Trophoblast cell (in vitro differentiated cells and primary cell): ENCODE results near the gene UQCC5.

Experiments used
- DNase-seq, 2 donors: peaks; one replicate each; pipeline ENCODE4 v3.0.0-alpha.2; 2016
- H2AFZ ChIP-seq: 2 replicates; pipeline ENCODE4 v1.6.1; 2013; ENCODE audit warnings: low read length, moderate library complexity, mild to moderate bottlenecking; ENCODE audit not compliant: insufficient read depth, poor library complexity
- H2AK5ac ChIP-seq: 2 replicates; pipeline ENCODE4 v1.6.1; 2013; ENCODE audit warnings: mild to moderate bottlenecking, low read length
- H2BK120ac ChIP-seq: 2 replicates; pipeline ENCODE4 v1.6.1; 2013; ENCODE audit warnings: low read length, mild to moderate bottlenecking, moderate library complexity; ENCODE audit not compliant: insufficient read depth, poor library complexity
- H2BK12ac ChIP-seq: 2 replicates; pipeline ENCODE4 v1.6.1; 2013; ENCODE audit warnings: mild to moderate bottlenecking, low read length, moderate library complexity
- H2BK5ac ChIP-seq: 2 replicates; pipeline ENCODE4 v1.6.1; 2013; ENCODE audit warnings: low read length, low read depth, moderate library complexity, mild to moderate bottlenecking; ENCODE audit not compliant: poor library complexity
- H3K14ac ChIP-seq: 2 replicates; pipeline ENCODE4 v1.6.1; 2013; ENCODE audit warnings: mild to moderate bottlenecking, low read length
- H3K18ac ChIP-seq: 2 replicates; pipeline ENCODE4 v1.6.1; 2013; ENCODE audit warnings: mild to moderate bottlenecking, low read length
- H3K23ac ChIP-seq: 2 replicates; pipeline ENCODE4 v1.6.1; 2013; ENCODE audit warnings: low read length
- H3K27ac ChIP-seq: 2 replicates; pipeline ENCODE4 v1.5.1; 2013; ENCODE audit warnings: low read depth, mild to moderate bottlenecking, inconsistent platforms, low read length, moderate library complexity
- H3K27me3 ChIP-seq: 2 replicates; pipeline ENCODE4 v1.6.1; 2013; ENCODE audit warnings: inconsistent platforms, mild to moderate bottlenecking, low read length, moderate library complexity; ENCODE audit not compliant: insufficient read depth
- H3K36me3 ChIP-seq, 2 experiments: 1 replicate in 1 of 2; 2 replicates in 1 of 2; pipeline ENCODE4 v1.6.1; 2013; ENCODE audit warnings: low read length in 2 of 2, mild to moderate bottlenecking in 2 of 2, moderate library complexity in 1 of 2; ENCODE audit not compliant: insufficient read depth in 2 of 2, control insufficient read depth in 1 of 2
- H3K4ac ChIP-seq: 2 replicates; pipeline ENCODE4 v1.6.1; 2013; ENCODE audit warnings: low read depth, mild to moderate bottlenecking, low read length, moderate library complexity
- H3K4me1 ChIP-seq, 2 experiments: 1 replicate in 1 of 2; 2 replicates in 1 of 2; pipeline ENCODE4 v1.6.1; 2013; ENCODE audit warnings: low read length in 2 of 2, mild to moderate bottlenecking in 2 of 2, moderate library complexity in 1 of 2; ENCODE audit not compliant: insufficient read depth in 2 of 2, control insufficient read depth in 1 of 2
- H3K4me2 ChIP-seq: 2 replicates; pipeline ENCODE4 v1.6.1; 2013; ENCODE audit warnings: inconsistent platforms, mild to moderate bottlenecking, low read length, moderate library complexity
- H3K4me3 ChIP-seq: 2 replicates; pipeline ENCODE4 v1.5.1; 2013; ENCODE audit warnings: mild to moderate bottlenecking, low read depth, low read length, inconsistent platforms
- H3K79me1 ChIP-seq: one replicate; pipeline ENCODE4 v1.6.1; 2013; ENCODE audit warnings: low read length
- H3K79me2 ChIP-seq: 2 replicates; pipeline ENCODE4 v1.6.1; 2013; ENCODE audit warnings: low read length, mild to moderate bottlenecking; ENCODE audit not compliant: control insufficient read depth, insufficient read depth, poor library complexity
- H3K9ac ChIP-seq: 2 replicates; pipeline ENCODE4 v1.6.1; 2013; ENCODE audit warnings: mild to moderate bottlenecking, low read length
- H3K9me3 ChIP-seq: 2 replicates; pipeline ENCODE4 v1.6.1; 2013; ENCODE audit warnings: low read depth, mild to moderate bottlenecking, control low read depth, inconsistent platforms, low read length; ENCODE audit not compliant: insufficient read depth
- H4K12ac ChIP-seq: 2 replicates; pipeline ENCODE4 v1.6.1; 2013; ENCODE audit warnings: low read depth, mild to moderate bottlenecking, low read length, moderate library complexity
- H4K8ac ChIP-seq: 2 replicates; pipeline ENCODE4 v1.6.1; 2013; ENCODE audit warnings: low read depth, mild to moderate bottlenecking, low read length, moderate library complexity
- H4K91ac ChIP-seq: one replicate; pipeline ENCODE4 v1.6.1; 2013; ENCODE audit warnings: low read depth, mild to moderate bottlenecking, low read length, moderate library complexity
- WGBS: extraction: QIAGEN DNeasy Blood & Tissue Kit; methylation state at CpG from one replicate; pipeline ENCODE4 v1.1.7; 2013; ENCODE audit warnings: missing lambda C conversion rate; ENCODE audit not compliant: insufficient read length, insufficient coverage; ENCODE audit errors: extremely low coverage; 5-methylcytosine and 5-hydroxymethylcytosine counted together

The UQCC5 gene

DNA sequence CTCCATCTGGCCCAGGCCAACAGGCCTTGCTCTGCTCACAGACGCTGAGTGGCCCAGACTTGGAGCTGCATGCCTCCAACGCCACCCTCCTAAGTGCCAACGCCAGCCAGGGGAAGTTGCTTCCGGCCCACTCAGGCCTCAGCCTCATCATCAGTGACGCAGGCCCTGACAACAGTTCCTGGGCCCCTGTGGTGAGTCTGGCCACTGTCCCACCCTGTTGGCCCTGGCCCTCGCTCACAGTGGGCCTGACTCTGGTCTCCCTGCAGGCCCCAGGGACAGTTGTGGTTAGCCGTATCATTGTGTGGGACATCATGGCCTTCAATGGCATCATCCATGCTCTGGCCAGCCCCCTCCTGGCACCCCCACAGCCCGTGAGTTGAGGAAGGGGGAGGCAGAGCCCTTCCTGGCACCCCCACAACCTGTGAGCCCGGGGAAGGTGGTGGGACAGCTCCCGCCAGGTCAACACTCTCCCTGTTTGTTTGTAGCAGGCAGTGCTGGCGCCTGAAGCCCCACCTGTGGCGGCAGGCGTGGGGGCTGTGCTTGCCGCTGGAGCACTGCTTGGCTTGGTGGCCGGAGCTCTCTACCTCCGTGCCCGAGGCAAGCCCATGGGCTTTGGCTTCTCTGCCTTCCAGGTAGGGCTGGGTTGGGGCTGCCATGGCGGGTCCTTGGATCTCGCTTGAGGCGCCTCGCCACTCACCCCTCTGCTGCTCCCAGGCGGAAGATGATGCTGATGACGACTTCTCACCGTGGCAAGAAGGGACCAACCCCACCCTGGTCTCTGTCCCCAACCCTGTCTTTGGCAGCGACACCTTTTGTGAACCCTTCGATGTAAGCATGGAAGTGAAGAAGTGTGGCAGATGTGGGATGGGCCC lies 12.8 kb upstream of the UQCC5 start:
- Histone ChIP-seq H3K23ac (no peak overlapping the region), H3K4me1 (peaks cover 31 to 40% of the 10 kb centered on the region in 2 experiments), H3K36me3 (peaks cover 48 to 55% of the 10 kb centered on the region in 2 experiments), H3K9me3 (peaks cover 5% of the 10 kb centered on the region), H2AFZ (no peak overlapping the region), H4K91ac (no peak overlapping the region), H2BK12ac (no peak overlapping the region), H3K4me2 (no peak overlapping the region), H3K27ac (no peak overlapping the region), H3K18ac (no peak overlapping the region), H4K8ac (no peak overlapping the region), H3K9ac (no peak overlapping the region), H3K79me2 (peaks cover 2% of the 10 kb centered on the region), H3K14ac (no peak overlapping the region), H3K4me3 (no peak overlapping the region), H2BK120ac (no peak overlapping the region), H3K27me3 (no peaks in the 10 kb centered on the region), H2BK5ac (no peak overlapping the region), H3K4ac (no peak overlapping the region), H3K79me1 (peaks cover 18% of the 10 kb centered on the region), H2AK5ac (no peak overlapping the region), H4K12ac (no peak overlapping the region)
- no peak for DNase-seq
- no CpG with 5 or more reads among the region's 26 CpGs for WGBS

DNA sequence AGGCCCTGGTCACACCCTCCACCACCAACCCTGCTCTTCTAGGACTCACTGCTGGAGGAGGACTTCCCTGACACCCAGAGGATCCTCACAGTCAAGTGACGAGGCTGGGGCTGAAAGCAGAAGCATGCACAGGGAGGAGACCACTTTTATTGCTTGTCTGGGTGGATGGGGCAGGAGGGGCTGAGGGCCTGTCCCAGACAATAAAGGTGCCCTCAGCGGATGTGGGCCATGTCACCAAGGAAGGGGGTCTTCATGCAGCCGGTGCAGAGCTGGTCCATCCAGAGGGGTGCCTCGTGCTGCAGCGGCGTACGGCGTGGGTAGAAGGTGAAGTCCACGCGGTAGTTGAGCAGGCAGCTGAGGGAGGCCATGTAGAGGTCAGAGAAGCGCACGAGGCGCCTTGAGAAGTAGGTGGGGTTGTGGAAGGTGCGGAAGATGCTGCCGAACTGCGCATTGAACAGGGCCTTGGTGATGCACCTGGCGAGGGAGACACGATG lies 12.1 kb upstream of the UQCC5 start:
- WGBS, result no CpG with 5 or more reads among the region's 18 CpGs
- Histone ChIP-seq H3K79me1 (peaks cover 18% of the 10 kb centered on the region), H3K14ac (no peak overlapping the region)

DNA sequence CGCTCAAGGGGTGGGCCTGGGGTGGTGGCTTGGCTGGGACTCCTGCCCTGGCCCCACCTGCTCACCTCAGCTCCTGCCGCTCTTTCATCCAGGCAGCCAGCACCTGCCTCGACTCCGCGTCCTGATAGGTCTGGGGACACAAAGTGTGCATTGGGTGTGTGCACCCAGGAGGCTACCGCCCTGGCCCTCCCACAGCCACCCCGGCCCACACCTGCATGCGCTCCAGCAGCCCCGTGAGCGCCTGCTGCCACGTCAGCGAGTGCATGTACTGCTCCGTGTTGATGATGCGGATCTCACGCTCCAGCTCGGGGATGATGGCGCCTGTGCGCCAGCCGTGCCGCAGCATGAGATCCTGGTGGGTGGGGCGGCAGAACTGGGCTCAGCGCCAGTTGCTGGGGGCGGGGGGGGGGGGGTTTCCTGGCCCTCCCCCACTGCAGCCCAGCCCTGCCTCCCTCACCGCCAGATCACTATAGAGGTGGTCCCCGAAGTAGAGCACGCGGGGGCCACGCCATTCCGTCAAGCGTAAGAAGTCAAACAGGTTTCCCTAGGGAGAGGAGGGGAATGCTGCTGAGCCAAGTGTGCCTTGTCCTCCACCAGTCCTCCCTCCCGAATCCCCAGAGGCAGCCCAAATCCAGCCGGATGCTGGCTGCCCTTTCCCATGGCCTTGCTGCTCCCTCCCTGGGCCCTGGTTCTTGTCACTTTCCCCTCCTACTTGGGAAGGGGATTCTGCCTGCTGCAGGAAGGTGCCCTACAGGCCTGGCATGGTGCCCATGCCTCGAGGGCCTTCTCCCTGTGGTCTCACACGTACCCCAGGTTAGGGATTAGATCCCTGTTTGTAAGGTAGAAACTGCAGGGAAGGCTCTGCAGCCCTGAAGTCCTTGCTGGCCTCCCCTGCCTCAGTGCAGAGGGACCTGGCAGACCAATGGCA lies 11.4 kb upstream of the UQCC5 start:
- Histone ChIP-seq H4K12ac (no peak overlapping the region), H2BK5ac (peak overlapping the region; percentile 10), H3K36me3 (peaks cover 55 to 63% of the 10 kb centered on the region in 2 experiments), H3K9ac (no peak overlapping the region), H3K14ac (peak overlapping the region; percentile 28), H3K79me1 (peaks cover 18% of the 10 kb centered on the region), H4K91ac (peak overlapping the region; percentile 60), H4K8ac (no peak overlapping the region), H3K18ac (peak overlapping the region; percentile 44), H3K4me1 (peaks cover 38 to 39% of the 10 kb centered on the region in 2 experiments), H3K4me2 (no peak overlapping the region), H3K79me2 (peaks cover 2% of the 10 kb centered on the region), H3K27me3 (no peaks in the 10 kb centered on the region), H3K4me3 (no peak overlapping the region), H3K4ac (no peak overlapping the region), H2BK12ac (peak overlapping the region; percentile 16), H3K9me3 (peaks cover 3% of the 10 kb centered on the region), H2AK5ac (peak overlapping the region; percentile 25), H2BK120ac (peak overlapping the region; percentile 1), H2AFZ (no peak overlapping the region), H3K27ac (peak overlapping the region; percentile 78), H3K23ac (no peak overlapping the region)
- peak in 1 of 2 donors; percentile 26 for DNase-seq
- no CpG with 5 or more reads among the region's 34 CpGs for WGBS

More for the DNA sequence above, 12.1 kb upstream of the UQCC5 start:
- Histone ChIP-seq H3K79me2 (peaks cover 2% of the 10 kb centered on the region), H2AK5ac (no peak overlapping the region), H3K36me3 (peaks cover 55 to 61% of the 10 kb centered on the region in 2 experiments), H3K27ac (no peak overlapping the region), H2AFZ (no peak overlapping the region), H3K4me1 (peaks cover 35 to 39% of the 10 kb centered on the region in 2 experiments), H3K4me3 (no peak overlapping the region), H2BK12ac (no peak overlapping the region), H4K8ac (no peak overlapping the region), H4K12ac (no peak overlapping the region), H3K27me3 (no peaks in the 10 kb centered on the region), H3K4me2 (no peak overlapping the region), H3K23ac (no peak overlapping the region), H3K4ac (no peak overlapping the region), H3K9me3 (peaks cover 5% of the 10 kb centered on the region), H2BK5ac (no peak overlapping the region), H3K9ac (no peak overlapping the region), H3K18ac (no peak overlapping the region), H2BK120ac (no peak overlapping the region), H4K91ac (no peak overlapping the region)
- no peak for DNase-seq
